GM21526 (cell line): ENCODE measurements around the gene PRTN3.

Source experiments
- ATAC-seq: cut with Tn5 transposase; IDR thresholded peaks from one replicate; pipeline ENCODE4 v1.9.1; 2021; ENCODE audit warnings: moderate library complexity; ENCODE audit not compliant: unreplicated experiment, low FRiP score

The PRTN3 gene

DNA sequence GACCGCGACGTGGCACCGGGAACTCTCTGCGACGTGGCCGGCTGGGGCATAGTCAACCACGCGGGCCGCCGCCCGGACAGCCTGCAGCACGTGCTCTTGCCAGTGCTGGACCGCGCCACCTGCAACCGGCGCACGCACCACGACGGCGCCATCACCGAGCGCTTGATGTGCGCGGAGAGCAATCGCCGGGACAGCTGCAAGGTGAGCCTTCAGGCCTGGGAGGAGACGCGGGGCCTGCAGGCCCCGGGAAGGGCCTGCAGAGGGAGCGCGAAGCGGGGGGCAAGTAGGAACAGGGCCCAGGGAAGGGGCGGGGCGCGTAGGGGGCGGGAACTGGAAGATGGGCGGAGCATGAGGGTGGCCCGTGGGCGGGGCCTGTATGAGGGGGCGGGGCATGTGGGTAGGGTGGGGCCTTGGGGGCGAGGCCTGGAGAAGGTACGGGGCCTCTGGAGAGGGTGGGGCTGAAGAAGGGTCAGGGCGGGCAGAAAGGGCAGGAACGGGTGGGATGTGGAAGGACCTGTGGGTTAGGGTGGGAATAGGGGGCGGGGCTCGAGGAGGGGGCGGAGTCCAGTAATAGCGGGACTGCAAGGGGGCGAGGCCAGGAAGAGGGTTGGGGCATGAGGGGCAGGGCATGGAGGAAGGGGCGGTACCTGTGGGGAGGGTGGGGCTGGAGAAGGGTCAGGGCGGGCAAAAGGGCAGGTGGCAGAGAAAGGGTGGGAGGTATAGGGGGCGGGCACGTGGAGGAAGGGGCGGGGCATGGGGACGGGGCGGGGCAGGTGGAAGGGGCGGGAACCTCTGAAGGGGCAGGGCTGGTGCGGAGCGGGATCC, 21.2 kb downstream of the PRTN3 start:
- ATAC-seq: no peak

DNA sequence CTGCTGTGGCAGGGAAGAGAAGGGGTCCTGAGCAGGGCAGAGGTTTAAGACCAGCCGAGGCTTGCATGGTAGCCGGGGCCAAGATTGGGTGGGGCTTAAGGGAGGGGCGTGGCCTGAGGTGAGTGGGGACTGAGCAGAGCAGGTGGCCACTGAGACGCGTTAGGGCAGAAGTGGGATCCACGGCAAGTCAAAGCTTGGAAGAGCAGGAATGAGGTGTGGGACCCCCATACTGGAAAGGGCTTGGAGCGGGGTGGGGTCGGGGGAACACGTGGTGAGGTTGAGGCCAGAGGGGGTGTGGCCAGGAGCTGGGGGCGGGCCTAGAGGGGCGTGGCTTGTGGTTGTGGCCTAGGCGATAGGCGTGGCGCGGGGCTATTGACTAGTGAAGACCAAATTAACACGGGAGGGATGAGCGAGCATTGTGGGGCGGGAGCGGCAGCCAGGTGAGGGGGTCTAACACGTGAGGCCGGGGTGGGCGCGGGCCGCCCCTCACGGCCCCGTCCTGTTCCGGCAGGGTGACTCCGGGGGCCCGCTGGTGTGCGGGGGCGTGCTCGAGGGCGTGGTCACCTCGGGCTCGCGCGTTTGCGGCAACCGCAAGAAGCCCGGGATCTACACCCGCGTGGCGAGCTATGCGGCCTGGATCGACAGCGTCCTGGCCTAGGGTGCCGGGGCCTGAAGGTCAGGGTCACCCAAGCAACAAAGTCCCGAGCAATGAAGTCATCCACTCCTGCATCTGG, 21.9 kb downstream of the PRTN3 start:
- ATAC-seq: no peak

- no peak for ATAC-seq
These were observed 22.5 kb downstream of the PRTN3 start for GRCh38 chr19:863315-863620.

GRCh38 chr19:866769-867300, 26.0 kb downstream of the PRTN3 start:
- no peak for ATAC-seq

GRCh38 chr19:867301-867793, 26.5 kb downstream of the PRTN3 start:
- no peak for ATAC-seq

- ATAC-seq: no peak
These were observed 27.2 kb downstream of the PRTN3 start for GRCh38 chr19:867855-868457.

- ATAC-seq: no peak
These were observed 27.9 kb downstream of the PRTN3 start for GRCh38 chr19:868458-869244.

DNA sequence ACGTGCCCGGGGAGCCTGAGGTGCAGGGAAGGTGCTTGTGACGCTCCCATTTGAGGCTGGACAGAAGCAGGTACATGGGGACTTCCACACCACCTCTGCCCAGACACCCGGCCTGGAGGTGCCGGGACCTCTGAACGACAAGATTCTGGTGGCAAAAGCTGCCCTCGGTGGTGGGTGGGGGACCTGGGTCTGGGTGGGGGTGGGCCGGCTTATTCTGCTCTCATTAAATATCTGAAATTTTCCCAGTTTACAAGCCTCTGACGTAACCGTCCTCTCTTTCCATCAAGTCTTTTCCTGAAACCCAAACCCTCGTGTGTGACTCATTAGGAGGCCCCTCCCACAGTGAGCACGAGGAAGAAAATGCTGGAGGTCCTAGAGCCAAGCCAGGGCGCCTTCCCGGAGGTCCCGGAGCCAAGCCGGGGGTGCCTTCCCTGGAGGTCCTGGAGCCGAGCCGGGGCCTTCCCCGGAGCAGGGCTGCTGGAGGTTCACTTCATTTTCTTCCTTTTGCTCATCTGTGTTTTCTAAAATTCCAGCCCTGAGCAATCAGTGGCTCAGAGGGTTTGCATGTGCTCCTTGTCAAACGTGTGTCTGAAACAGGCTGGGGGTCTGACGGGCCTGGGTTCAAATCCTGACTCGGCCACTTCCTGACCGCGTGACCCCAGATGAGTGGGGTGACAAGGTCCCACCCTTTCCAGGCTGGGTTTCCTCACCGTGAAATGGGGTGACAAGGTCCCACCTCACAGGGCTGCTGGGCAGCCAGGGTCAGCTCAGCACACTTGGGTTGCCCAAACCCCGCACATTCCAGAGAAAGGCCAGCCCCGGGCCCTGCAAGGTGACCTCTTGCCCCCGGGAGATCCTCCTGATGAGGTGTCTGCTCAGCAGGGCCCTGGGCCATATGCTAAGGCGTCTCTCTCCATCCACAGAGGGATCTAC, 28.7 kb downstream of the PRTN3 start:
- ATAC-seq: no peak

GRCh38 chr19:870314-870713, 29.5 kb downstream of the PRTN3 start:
- no peak for ATAC-seq

GRCh38 chr19:870963-871401, 30.2 kb downstream of the PRTN3 start:
- ATAC-seq: no peak

DNA sequence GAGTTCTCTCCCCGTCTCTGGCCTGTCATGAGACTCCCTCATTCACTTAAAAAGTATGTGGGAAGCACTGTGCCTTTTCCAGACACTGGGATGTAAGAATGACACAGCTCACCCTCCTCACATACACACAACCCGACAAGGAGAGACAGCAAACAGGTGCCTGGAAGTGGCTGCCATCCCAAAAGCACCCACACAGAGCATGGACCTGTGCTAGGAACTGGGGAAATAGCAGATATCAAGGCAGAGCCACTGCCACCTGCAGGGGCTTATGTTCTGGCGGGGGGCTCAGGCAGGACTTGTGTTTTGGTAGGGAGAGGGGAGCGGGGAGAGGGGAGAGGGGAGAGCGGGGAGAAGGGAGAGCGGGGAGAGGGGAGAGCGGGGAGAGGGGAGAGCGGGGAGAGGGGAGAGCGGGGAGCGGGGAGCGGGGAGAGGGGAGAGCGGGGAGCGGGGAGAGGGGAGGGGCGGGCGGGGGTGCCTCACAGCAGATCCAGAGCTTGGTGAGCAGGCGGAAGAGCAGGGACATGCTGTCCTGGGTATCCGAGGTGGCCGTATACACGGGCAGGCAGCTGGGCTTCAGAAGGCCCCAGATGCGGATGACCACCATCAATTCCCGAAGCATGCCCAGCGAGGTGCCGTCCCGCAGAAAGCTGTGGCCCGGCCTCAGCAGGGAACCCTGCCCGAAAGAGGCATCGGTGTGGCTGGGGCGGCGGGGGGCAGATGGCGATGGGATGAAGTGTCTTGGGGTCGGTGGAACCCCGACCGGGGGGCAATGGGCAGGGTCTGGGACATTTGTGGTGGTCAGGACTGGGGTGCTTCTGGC, 30.9 kb downstream of the PRTN3 start:
- ATAC-seq: no peak

DNA sequence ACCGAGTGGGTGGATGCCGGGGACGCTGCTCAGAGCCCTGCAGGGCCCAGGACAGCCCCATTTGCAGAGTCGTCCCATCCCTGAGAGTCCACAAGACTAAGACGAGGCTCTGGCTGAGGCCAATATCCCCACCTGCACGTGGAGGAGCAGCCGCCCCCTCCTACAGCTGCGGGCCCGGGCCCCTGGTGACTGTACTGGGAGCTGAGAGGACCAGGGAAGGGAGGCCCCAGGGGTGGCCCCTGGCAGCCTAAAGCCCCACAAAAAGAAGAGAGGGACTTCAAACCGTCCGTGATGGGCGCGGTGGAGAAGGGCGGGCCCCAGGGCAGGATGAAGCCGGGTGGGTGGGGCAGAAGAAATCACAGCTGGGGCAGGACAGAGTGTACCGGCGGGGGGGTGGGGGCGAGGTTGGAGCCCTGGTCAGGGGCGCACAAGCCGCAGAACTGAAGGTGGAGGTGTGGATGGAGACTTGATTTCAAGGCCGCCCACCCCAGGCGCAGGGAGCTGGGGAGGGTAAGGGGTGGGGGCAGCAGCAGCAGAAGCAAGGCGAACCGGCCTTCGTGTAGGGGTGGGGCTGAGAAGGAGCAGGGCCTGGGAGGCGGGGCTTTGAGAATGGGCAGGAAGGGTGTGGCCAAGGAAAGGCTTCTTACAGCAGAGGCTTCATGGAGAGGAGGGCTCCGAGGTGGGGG, 31.6 kb downstream of the PRTN3 start:
- ATAC-seq: no peak

- ATAC-seq: no peak
These were observed 32.3 kb downstream of the PRTN3 start for GRCh38 chr19:873084-873483.

DNA sequence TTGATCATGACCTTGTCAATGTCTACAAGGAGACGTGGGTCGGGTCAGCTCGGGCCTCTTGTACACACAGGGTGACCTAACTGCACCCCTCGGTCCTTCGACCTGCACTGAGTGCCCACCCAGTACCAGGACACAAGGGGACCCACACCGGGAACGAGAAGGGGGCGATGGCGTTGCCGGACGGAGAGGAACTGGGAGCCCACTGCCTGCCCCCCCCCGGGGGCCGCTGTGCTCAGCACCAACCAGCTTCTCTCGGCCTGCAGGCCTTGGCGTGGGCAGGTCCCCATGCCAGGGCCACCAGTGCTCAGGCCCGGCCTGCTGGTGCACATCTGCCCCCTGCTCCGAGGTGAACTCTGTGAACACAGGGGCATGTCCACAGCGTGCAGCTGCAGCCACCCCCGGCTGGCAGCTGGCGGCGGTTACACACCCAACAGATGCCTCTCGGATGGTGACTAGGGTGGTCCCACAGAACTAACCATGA, 32.8 kb downstream of the PRTN3 start:
- no peak for ATAC-seq

GRCh38 chr19:875265-875879, 34.6 kb downstream of the PRTN3 start:
- no peak for ATAC-seq

DNA sequence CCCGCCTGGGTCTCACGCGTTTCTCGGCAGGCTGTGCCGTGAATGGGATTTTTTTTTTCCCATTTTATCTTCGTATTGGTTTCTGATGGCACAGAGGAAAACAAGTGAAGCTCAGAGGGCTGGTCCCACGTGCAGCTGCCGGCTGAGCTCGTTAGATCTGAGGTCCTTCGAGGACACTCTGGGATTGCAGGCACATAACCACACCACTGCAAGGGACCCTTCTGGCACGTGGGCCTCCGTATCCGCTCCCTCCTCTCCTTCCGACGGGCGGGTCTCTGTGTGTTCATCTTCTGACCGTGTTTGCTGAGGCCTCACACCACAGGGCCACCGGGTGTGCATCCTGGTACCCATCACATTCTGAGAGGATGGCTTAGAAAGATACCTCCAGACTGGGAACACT, 35.3 kb downstream of the PRTN3 start:
- no peak for ATAC-seq

DNA sequence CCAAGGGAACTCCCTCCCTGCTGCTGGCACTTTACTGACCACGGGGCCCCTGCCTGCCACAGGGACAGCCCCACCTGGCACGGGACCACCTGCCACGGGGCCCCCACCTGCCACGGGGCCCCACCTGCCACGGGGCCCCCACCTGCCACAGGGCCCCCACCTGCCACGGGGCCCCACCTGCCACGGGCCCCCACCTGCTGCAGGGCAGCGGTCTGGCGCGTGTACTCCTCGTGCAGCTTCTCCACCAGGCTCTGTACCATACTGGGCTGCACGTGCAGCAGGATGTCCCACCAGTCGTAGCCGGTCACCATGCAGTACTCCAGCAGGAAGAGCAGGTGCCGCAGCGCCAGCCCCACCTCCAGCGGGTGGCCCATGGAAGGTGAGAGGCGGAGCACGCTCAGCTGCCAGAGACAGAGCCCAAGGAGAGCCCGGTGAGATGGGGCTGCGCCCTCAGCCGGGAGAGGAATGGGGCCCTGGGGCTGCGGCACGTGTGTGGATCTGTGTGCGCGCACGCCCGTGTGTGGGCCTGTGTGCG, 36.0 kb downstream of the PRTN3 start:
- no peak for ATAC-seq
